Measurements from ENCODE around the gene ERCC3. TPM values are rescaled to one million over a fixed set of nuclear protein-coding genes. Genes with fewer than 3 reads are reported as not detected.

ERCC3 gene
- total RNA-seq, 4 donors from 2014 or later = 30.0 to 47.2 (median 39.0) TPM

GRCh38 chr2:127270663-127271062 is 23.3 kb downstream of the ERCC3 start:
- 98% methylated on average over 5 of the region's 5 CpGs; no CpG with 5 or more reads in 1 of the 2 donors for WGBS, 2 donors (ENCODE audit: low coverage in 1 of 2)
- TF ChIP-seq CTCF (IDR thresholded peaks at IDR 0.05) = peak in 1 of 5 experiments; percentile 8
- TF ChIP-seq POLR2AphosphoS5 (IDR thresholded peaks at IDR 0.05) = no peak
- peaks cover 0 to 62% (median 24%) of the 10 kb centered on the region in 4 donors for H3K36me3 ChIP-seq
- intact Hi-C loops (cut with DNase I; ENCODE audit: low total_unique reads) = no loop called here
- no peaks in the 10 kb centered on the region for H3K27me3 ChIP-seq
- in situ Hi-C loops (cut with MboI; ENCODE audit: low pct_ligation_motif_present in 1 of 4, low pct_unique_long_range_greater_than_20kb in 1 of 4, low sequenced_read_pairs in 3 of 4) = no loop called here
- H3K9me3 ChIP-seq = no peaks in the 10 kb centered on the region
- DNase-seq = no peak
- no peak overlapping the region for H3K27ac ChIP-seq
- H3K4me3 ChIP-seq = no peak overlapping the region
- no peaks in the 10 kb centered on the region for H3K4me1 ChIP-seq

GRCh38 chr2:127261804-127262406 is 32.0 kb downstream of the ERCC3 start:
- no peak for DNase-seq
- Histone ChIP-seq H3K27me3 (no peaks in the 10 kb centered on the region), H3K27ac (no peak overlapping the region), H3K9me3 (no peaks in the 10 kb centered on the region), H3K4me1 (no peaks in the 10 kb centered on the region), H3K36me3 (peaks cover 0 to 36% (median 16%) of the 10 kb centered on the region in 4 donors), H3K4me3 (no peak overlapping the region)
- intact Hi-C loops (cut with DNase I; ENCODE audit: low total_unique reads) = no loop called here
- 87 to 91% methylated on average over 7 to 8 of the region's 8 CpGs for WGBS, 2 donors (ENCODE audit: low coverage in 1 of 2)
- TF ChIP-seq CTCF (IDR thresholded peaks at IDR 0.05) (no peak), POLR2AphosphoS5 (IDR thresholded peaks at IDR 0.05) (no peak), EP300 (IDR thresholded peaks at IDR 0.05; ENCODE audit: low read depth) (no peak), POLR2A (IDR thresholded peaks at IDR 0.05) (no peak)
- in situ Hi-C loops (cut with MboI; ENCODE audit: low pct_ligation_motif_present in 1 of 4, low pct_unique_long_range_greater_than_20kb in 1 of 4, low sequenced_read_pairs in 3 of 4) = no loop called here

GRCh38 chr2:127259355-127259754 is 34.6 kb downstream of the ERCC3 start:
- TF ChIP-seq POLR2AphosphoS5 (IDR thresholded peaks at IDR 0.05) = no peak
- no peak for TF ChIP-seq CTCF (IDR thresholded peaks at IDR 0.05)
- no peaks in the 10 kb centered on the region for H3K4me1 ChIP-seq
- no peaks in the 10 kb centered on the region for H3K27me3 ChIP-seq
- H3K4me3 ChIP-seq = no peak overlapping the region
- intact Hi-C loops (cut with DNase I; ENCODE audit: low total_unique reads) = no loop called here
- no peak for DNase-seq
- no peak overlapping the region for H3K27ac ChIP-seq
- no peaks in the 10 kb centered on the region for H3K9me3 ChIP-seq
- WGBS, 2 donors (ENCODE audit: low coverage in 1 of 2) = 97 to 100% methylated on average over 4 to 5 of the region's 5 CpGs
- H3K36me3 ChIP-seq = peaks cover 0 to 33% (median 14%) of the 10 kb centered on the region in 4 donors
- in situ Hi-C loops (cut with MboI; ENCODE audit: low pct_ligation_motif_present in 1 of 4, low pct_unique_long_range_greater_than_20kb in 1 of 4, low sequenced_read_pairs in 3 of 4) = no loop called here

GRCh38 chr2:127256866-127257265 is 37.1 kb downstream of the ERCC3 start:
- H3K4me3 ChIP-seq = no peak overlapping the region
- in situ Hi-C loops (cut with MboI; ENCODE audit: low pct_ligation_motif_present in 1 of 4, low pct_unique_long_range_greater_than_20kb in 1 of 4, low sequenced_read_pairs in 3 of 4) = no loop called here
- DNase-seq = no peak
- H3K27me3 ChIP-seq = no peaks in the 10 kb centered on the region
- H3K9me3 ChIP-seq = no peaks in the 10 kb centered on the region
- TF ChIP-seq POLR2AphosphoS5 (IDR thresholded peaks at IDR 0.05) (no peak), POLR2A (IDR thresholded peaks at IDR 0.05) (no peak), EP300 (IDR thresholded peaks at IDR 0.05; ENCODE audit: low read depth) (no peak), CTCF (IDR thresholded peaks at IDR 0.05) (no peak)
- H3K4me1 ChIP-seq = no peaks in the 10 kb centered on the region
- H3K27ac ChIP-seq = no peak overlapping the region
- H3K36me3 ChIP-seq = peaks cover 0 to 33% (median 14%) of the 10 kb centered on the region in 4 donors
- intact Hi-C loops (cut with DNase I; ENCODE audit: low total_unique reads) = no loop called here
- WGBS, 2 donors (ENCODE audit: low coverage in 1 of 2) = 72 to 77% methylated on average over 2 to 8 of the region's 8 CpGs

All from transverse colon (tissue), 4 donors.